Retinal pigment epithelial cell (primary cell): ENCODE data around the gene MLST8.
"Not testable (repeated sequence)": the region's sequence is repeated elsewhere in the genome, so short reads cannot be mapped to it uniquely, and the experiment has no call there.

Experiments
- DNase-seq: peaks from one replicate; pipeline ENCODE4 v3.0.0-alpha.2; 2010; ENCODE audit warnings: low read depth
- H3K4me3 ChIP-seq: 2 replicates; pipeline ENCODE4 v1.5.1; 2011; ENCODE audit warnings: mild to moderate bottlenecking, low read length, control low read depth, moderate library complexity
- TF ChIP-seq, protein P1 (sequence below): conservative IDR thresholded peaks from 2 replicates; pipeline ENCODE4 v1.5.1; 2011; ENCODE audit warnings: low read depth, low read length, control low read depth, inconsistent platforms

The MLST8 gene

GRCh38 chr16:2250652-2251295 lies 45.5 kb downstream of the MLST8 start:
- no peak for DNase-seq
- TF ChIP-seq, protein P1, sequence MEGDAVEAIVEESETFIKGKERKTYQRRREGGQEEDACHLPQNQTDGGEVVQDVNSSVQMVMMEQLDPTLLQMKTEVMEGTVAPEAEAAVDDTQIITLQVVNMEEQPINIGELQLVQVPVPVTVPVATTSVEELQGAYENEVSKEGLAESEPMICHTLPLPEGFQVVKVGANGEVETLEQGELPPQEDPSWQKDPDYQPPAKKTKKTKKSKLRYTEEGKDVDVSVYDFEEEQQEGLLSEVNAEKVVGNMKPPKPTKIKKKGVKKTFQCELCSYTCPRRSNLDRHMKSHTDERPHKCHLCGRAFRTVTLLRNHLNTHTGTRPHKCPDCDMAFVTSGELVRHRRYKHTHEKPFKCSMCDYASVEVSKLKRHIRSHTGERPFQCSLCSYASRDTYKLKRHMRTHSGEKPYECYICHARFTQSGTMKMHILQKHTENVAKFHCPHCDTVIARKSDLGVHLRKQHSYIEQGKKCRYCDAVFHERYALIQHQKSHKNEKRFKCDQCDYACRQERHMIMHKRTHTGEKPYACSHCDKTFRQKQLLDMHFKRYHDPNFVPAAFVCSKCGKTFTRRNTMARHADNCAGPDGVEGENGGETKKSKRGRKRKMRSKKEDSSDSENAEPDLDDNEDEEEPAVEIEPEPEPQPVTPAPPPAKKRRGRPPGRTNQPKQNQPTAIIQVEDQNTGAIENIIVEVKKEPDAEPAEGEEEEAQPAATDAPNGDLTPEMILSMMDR: no peak
- H3K4me3 ChIP-seq: peak overlapping the region; percentile 70

DNA sequence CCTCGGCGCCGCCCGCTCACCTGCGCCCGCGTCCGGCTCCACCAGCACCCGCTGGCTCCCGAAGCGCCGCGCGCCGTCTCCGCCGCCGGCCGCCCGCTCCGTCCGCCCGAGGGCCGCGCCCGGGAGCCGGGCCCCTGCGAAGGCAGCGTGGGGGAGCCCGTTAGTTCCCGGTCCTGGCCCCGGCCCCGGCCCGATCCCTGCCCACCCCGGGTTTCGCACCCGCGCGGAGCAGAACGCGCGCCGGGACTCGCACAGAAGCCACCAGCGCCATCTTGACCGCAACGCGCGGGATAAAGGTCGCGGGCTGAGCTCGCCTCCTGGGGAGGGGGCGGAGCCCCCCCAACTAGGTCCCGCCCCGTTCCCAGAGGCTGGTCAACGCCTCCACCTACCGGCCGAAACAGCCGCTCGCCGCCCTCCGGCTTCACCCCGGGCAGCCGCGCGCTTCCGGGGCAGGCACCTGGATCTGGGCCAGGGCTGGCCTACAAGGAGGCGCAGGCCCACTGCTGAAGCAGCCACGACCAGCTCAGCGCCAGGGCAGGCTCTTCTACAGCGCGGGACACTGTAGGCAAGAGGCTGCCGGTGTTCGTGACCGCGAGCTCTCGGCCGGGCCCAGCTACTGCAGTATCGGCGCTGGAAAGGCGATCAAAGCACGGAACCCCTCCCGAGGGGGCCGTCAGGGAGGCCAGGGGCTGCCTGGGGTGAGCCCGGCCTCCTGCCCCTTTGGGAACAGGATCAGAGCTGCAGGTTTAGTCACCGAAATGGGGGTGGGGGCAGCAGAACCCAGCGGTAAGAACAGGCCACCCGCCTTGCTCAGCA lies 46.2 kb downstream of the MLST8 start, which contains the start of gene ECI1:
TSS of gene ECI1 (minus strand) at position 292 of the 816 bp plus-strand sequence. CDS start at position 271, 21 bp downstream.
- DNase-seq: peak; percentile 77
- H3K4me3 ChIP-seq: peak within 1 kb of the TSS; percentile 70
- TF ChIP-seq, protein P1: peak; percentile 58

DNA sequence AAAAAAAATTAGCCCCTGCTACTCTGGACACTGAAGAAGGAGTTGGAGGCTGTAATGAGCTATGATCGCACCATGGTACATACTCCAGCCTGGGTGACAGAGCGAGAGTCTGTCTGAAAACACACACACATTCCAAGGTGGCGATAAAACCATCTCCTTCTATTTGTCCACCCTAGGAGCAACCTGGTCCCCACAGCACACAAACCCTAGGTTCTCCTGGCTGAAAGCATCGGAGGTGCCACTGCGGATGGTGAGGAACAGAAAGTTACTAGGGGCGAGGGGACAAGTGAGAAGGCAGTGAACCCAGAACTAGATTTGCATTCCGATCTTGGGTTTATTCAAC lies 47.5 kb downstream of the MLST8 start:
- no peak for DNase-seq
- TF ChIP-seq, protein P1: no peak
- H3K4me3 ChIP-seq: no peak overlapping the region

DNA sequence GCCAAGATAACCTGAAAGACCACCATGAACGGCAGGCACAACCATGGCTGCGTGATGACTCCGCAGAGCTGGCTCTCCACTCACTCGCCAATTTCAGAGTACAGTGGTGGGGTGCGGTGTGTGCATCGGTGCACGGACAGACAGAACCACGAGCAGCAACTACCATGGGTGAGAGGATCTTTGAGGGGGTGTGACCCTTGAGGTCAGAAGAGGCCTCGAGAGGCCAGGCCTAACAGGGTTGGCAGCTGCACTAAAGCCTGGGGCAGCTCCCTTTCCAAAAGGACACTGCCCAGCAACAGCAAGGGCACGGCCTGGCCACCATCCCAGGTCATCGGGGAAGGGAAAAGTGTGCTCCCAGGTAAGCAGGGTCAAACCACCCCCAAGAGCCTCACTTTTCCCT lies 48.0 kb downstream of the MLST8 start:
- no peak overlapping the region for H3K4me3 ChIP-seq
- DNase-seq: no peak
- TF ChIP-seq, protein P1: no peak

GRCh38 chr16:2256531-2257140 lies 51.4 kb downstream of the MLST8 start:
- TF ChIP-seq, protein P1: no peak
- DNase-seq: no peak
- no peak overlapping the region for H3K4me3 ChIP-seq

DNA sequence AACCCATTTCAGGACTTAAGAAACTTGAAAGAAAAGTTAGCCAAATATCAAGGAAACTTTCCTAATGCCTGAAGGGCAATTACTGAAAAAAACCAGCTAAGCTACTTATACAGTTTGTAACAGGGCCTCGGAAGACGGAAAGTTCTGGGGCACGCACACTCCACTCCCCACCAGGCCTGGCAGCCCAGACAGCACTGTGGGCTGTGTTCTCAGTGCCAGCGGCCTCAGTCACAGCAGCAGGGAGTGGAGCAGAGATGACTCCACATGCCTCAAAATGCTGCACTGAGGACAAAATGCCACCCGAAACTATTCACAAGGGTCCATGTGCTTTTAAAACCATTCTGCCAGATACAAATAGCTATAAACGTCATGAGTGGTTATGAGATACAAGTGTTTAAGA lies 52.5 kb downstream of the MLST8 start:
- TF ChIP-seq, protein P1: no peak
- H3K4me3 ChIP-seq: no peak overlapping the region
- no peak for DNase-seq

DNA sequence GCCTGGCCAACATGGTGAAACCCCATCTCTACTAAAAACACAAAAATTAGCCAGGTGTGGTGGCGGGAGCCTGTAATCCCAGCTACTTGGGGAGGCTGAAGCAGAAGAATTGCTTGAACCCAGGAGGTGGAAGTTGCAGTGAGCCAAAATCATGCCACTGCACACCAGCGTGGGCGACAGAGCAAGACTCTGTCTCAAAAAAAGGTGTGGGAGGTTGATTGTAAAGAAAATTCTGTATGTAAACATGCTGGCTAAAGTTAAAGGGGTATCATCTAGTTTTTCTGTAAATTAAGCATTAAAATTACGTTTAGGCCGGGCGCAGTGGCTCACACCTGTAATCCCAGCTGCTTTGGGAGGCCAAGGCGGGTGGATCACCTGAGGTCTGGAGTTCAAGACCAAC lies 53.3 kb downstream of the MLST8 start:
- H3K4me3 ChIP-seq, DNase-seq: not testable (repeated sequence)
